ENCODE measurements around the gene PDE8A. TPM values are rescaled to one million over a fixed set of nuclear protein-coding genes. Genes with fewer than 3 reads are reported as not detected.

PDE8A gene
- total RNA-seq, 2 donors from 2014 or later: 34.2 to 50.1 TPM

GRCh38 chr15:84960391-84961113 lies 21.1 kb upstream of the PDE8A start:
- 71 to 73% methylated on average over 9 to 13 of the region's 13 CpGs for WGBS, 2 donors
- no peak for ATAC-seq
- intact Hi-C loops (cut with DNase I): no loop called here

GRCh38 chr15:84961114-84961452 lies 20.6 kb upstream of the PDE8A start:
- no peaks in the 10 kb centered on the region for H3K4me1 ChIP-seq
- no peak overlapping the region for H3K4me3 ChIP-seq
- intact Hi-C loops (cut with DNase I): no loop called here
- H3K27ac ChIP-seq: no peak overlapping the region
- no peaks in the 10 kb centered on the region for H3K9me3 ChIP-seq
- no peaks in the 10 kb centered on the region for H3K36me3 ChIP-seq (replicated peaks in 1 of 2; ENCODE audit: insufficient read depth in 1 of 2, low read depth in 2 of 2)
- WGBS, 2 donors: 89 to 93% methylated on average over 3 of the region's 3 CpGs
- no peak for TF ChIP-seq CTCF (IDR thresholded peaks at IDR 0.05)
- TF ChIP-seq POLR2A (IDR thresholded peaks at IDR 0.05): no peak
- ATAC-seq (no peak), DNase-seq (no peak)
- no peaks in the 10 kb centered on the region for H3K27me3 ChIP-seq

More at GRCh38 chr15:84960391-84961113, 21.1 kb upstream of the PDE8A start:
- DNase-seq: no peak
- TF ChIP-seq POLR2A (IDR thresholded peaks at IDR 0.05): no peak
- no peak for TF ChIP-seq CTCF (IDR thresholded peaks at IDR 0.05)
- Histone ChIP-seq H3K27ac (no peak overlapping the region), H3K4me1 (no peaks in the 10 kb centered on the region), H3K4me3 (no peak overlapping the region), H3K36me3 (replicated peaks in 1 of 2; ENCODE audit: insufficient read depth in 1 of 2, low read depth in 2 of 2) (no peaks in the 10 kb centered on the region), H3K27me3 (no peaks in the 10 kb centered on the region), H3K9me3 (no peaks in the 10 kb centered on the region)

- 68 to 81% methylated on average over 3 of the region's 3 CpGs for WGBS, 2 donors
- intact Hi-C loops (cut with DNase I): no loop called here
- no peak for TF ChIP-seq CTCF (IDR thresholded peaks at IDR 0.05)
- no peak for TF ChIP-seq POLR2A (IDR thresholded peaks at IDR 0.05)
- Histone ChIP-seq H3K9me3 (no peaks in the 10 kb centered on the region), H3K4me1 (no peaks in the 10 kb centered on the region), H3K36me3 (replicated peaks in 1 of 2; ENCODE audit: insufficient read depth in 1 of 2, low read depth in 2 of 2) (no peaks in the 10 kb centered on the region), H3K27ac (no peak overlapping the region), H3K27me3 (no peaks in the 10 kb centered on the region), H3K4me3 (no peak overlapping the region)
- ATAC-seq (no peak), DNase-seq (no peak)
Observed at GRCh38 chr15:84961707-84962106, 19.9 kb upstream of the PDE8A start.

GRCh38 chr15:84962955-84963354 lies 18.7 kb upstream of the PDE8A start:
- no peak for TF ChIP-seq CTCF (IDR thresholded peaks at IDR 0.05)
- TF ChIP-seq POLR2A (IDR thresholded peaks at IDR 0.05): no peak
- no peak overlapping the region for H3K4me3 ChIP-seq
- no peaks in the 10 kb centered on the region for H3K27me3 ChIP-seq
- H3K27ac ChIP-seq: no peak overlapping the region
- H3K4me1 ChIP-seq: no peaks in the 10 kb centered on the region
- 66 to 74% methylated on average over 3 of the region's 3 CpGs for WGBS, 2 donors
- no peaks in the 10 kb centered on the region for H3K9me3 ChIP-seq
- intact Hi-C loops (cut with DNase I): no loop called here
- no peaks in the 10 kb centered on the region for H3K36me3 ChIP-seq (replicated peaks in 1 of 2; ENCODE audit: insufficient read depth in 1 of 2, low read depth in 2 of 2)
- DNase-seq (no peak), ATAC-seq (no peak)

GRCh38 chr15:84967380-84967779 lies 14.3 kb upstream of the PDE8A start:
- intact Hi-C loops (cut with DNase I): no loop called here
- no peak overlapping the region for H3K27ac ChIP-seq
- no peaks in the 10 kb centered on the region for H3K36me3 ChIP-seq (replicated peaks in 1 of 2; ENCODE audit: insufficient read depth in 1 of 2, low read depth in 2 of 2)
- 70% methylated on average over 3 of the region's 3 CpGs for WGBS, 2 donors
- no peak overlapping the region for H3K4me3 ChIP-seq
- TF ChIP-seq CTCF (IDR thresholded peaks at IDR 0.05) (no peak), POLR2A (IDR thresholded peaks at IDR 0.05) (no peak)
- no peaks in the 10 kb centered on the region for H3K27me3 ChIP-seq
- H3K9me3 ChIP-seq: no peaks in the 10 kb centered on the region
- no peaks in the 10 kb centered on the region for H3K4me1 ChIP-seq
- no peak for ATAC-seq
- DNase-seq: no peak
